Breast epithelium (tissue), 4 donors: Measurements from ENCODE around the gene CRY1. TPM values are rescaled to one million over a fixed set of nuclear protein-coding genes. Genes with fewer than 3 reads are reported as not detected.
"Not testable (repeated sequence)": the region's sequence is repeated elsewhere in the genome, so short reads cannot be mapped to it uniquely, and the experiment has no call there.

ENCODE experiments used
- DNase-seq, 2 donors: peaks; one replicate each; pipeline ENCODE4 v3.0.0-alpha.2; 2019; ENCODE audit warnings: low spot score in 2 of 2
- H3K27ac ChIP-seq, 2 donors: fragments of 200-600 bp; sonication (generic) in 1 of 2; one replicate each; pipeline ENCODE4 v1.5.1; 2016 to 2019; ENCODE audit warnings: mild to moderate bottlenecking in 1 of 2
- H3K27me3 ChIP-seq, 2 donors: fragments of 200-600 bp; sonication (generic) in 1 of 2; one replicate each; pipeline versions ENCODE4 v1.5.1 to v1.6.0; 2017 to 2019; ENCODE audit warnings: control low read depth in 1 of 2, mild to moderate bottlenecking in 1 of 2
- H3K36me3 ChIP-seq: fragments of 200-600 bp; one replicate; pipeline ENCODE4 v1.5.1; 2019
- H3K4me1 ChIP-seq, 2 donors: fragments of 200-600 bp; sonication (generic); one replicate each; pipeline ENCODE4 v1.5.1; 2016 to 2019; ENCODE audit warnings: control low read depth in 1 of 2
- H3K4me3 ChIP-seq, 3 donors: fragments of 200-600 bp; sonication (generic); 1 replicate in 2 of 3; 2 replicates in 1 of 3; pipeline ENCODE4 v1.5.1; 2016 to 2019; ENCODE audit warnings: mild to moderate bottlenecking in 3 of 3, moderate library complexity in 2 of 3
- H3K9me3 ChIP-seq, 2 donors: fragments of 200-600 bp; sonication (generic) in 1 of 2; one replicate each; pipeline ENCODE4 v1.5.1; 2016 to 2019; ENCODE audit warnings: control low read depth in 1 of 2
- CTCF ChIP-seq, 3 donors: fragments of 450-650 bp; IDR thresholded peaks; one replicate each; pipeline ENCODE4 v1.5.1; 2016 to 2017; ENCODE audit warnings: antibody characterized with exemption in 3 of 3, mild to moderate bottlenecking in 3 of 3, moderate library complexity in 3 of 3
- POLR2A ChIP-seq: fragments of 450-650 bp; IDR thresholded peaks from one replicate; pipeline ENCODE4 v1.6.1; 2016; ENCODE audit warnings: antibody characterized with exemption, mild to moderate bottlenecking, moderate library complexity
- POLR2AphosphoS5 ChIP-seq, 3 donors: sonication (generic); formaldehyde crosslinking; IDR thresholded peaks; one replicate each; pipeline ENCODE4 v1.6.1; 2017; ENCODE audit warnings: antibody characterized with exemption in 3 of 3
- intact Hi-C: fragments of 100-400 bp; cut with DNase I; formaldehyde crosslinking; loops from one replicate; pipeline ENCODE4 v1.15.1; 2023; ENCODE audit warnings: low total_unique reads
- total RNA-seq, 3 donors: library from RNA; depleted of rRNA; stranded (reverse); fragments of >200 nt; gene quantifications; one replicate each; pipeline ENCODE4 v1.1.0, GENCODE V29; 2016

CRY1 gene
- total RNA-seq, 3 donors from 2014 or later, result 24.0 to 81.5 (median 47.5) TPM

- Histone ChIP-seq H3K27ac (no peak overlapping the region), H3K4me3 (no peak overlapping the region), H3K36me3 (no peaks in the 10 kb centered on the region), H3K4me1 (no peaks in the 10 kb centered on the region), H3K9me3 (no peaks in the 10 kb centered on the region), H3K27me3 (peaks cover 0 to 7% of the 10 kb centered on the region in 2 donors)
- intact Hi-C loops, result no loop called here
- DNase-seq, result no peak
- TF ChIP-seq CTCF (IDR thresholded peaks at IDR 0.05) (no peak), POLR2A (no peak), POLR2AphosphoS5 (IDR thresholded peaks at IDR 0.05) (no peak)
Observed at GRCh38 chr12:107118624-107119023, 25.3 kb upstream of the CRY1 start.

GRCh38 chr12:107115119-107115518 lies 21.8 kb upstream of the CRY1 start:
- H3K4me1 ChIP-seq, result no peaks in the 10 kb centered on the region

GRCh38 chr12:107111314-107111713 lies 18.0 kb upstream of the CRY1 start:
- Histone ChIP-seq H3K36me3 (no peaks in the 10 kb centered on the region), H3K4me1 (no peaks in the 10 kb centered on the region), H3K4me3 (no peak overlapping the region), H3K27ac (no peak overlapping the region), H3K27me3 (no peaks in the 10 kb centered on the region), H3K9me3 (no peaks in the 10 kb centered on the region)
- no peak for TF ChIP-seq CTCF (IDR thresholded peaks at IDR 0.05)
- no peak for TF ChIP-seq POLR2A
- no peak for TF ChIP-seq POLR2AphosphoS5 (IDR thresholded peaks at IDR 0.05)
- intact Hi-C loops, result no loop called here
- no peak for DNase-seq

More at GRCh38 chr12:107115119-107115518, 21.8 kb upstream of the CRY1 start:
- no peaks in the 10 kb centered on the region for H3K9me3 ChIP-seq
- H3K4me3 ChIP-seq, result no peak overlapping the region
- no peak for DNase-seq
- TF ChIP-seq POLR2A (no peak), POLR2AphosphoS5 (IDR thresholded peaks at IDR 0.05) (no peak), CTCF (IDR thresholded peaks at IDR 0.05) (no peak)
- no peaks in the 10 kb centered on the region for H3K36me3 ChIP-seq
- intact Hi-C loops, result no loop called here
- H3K27me3 ChIP-seq, result no peaks in the 10 kb centered on the region
- no peak overlapping the region for H3K27ac ChIP-seq

- Histone ChIP-seq H3K4me3 (peak overlapping the region in 2 of 3 donors; percentile 26 to 42), H3K36me3 (no peaks in the 10 kb centered on the region), H3K4me1 (no peaks in the 10 kb centered on the region), H3K27me3 (no peaks in the 10 kb centered on the region), H3K9me3 (no peaks in the 10 kb centered on the region), H3K27ac (peak overlapping the region in 1 of 2 donors; percentile 35)
- intact Hi-C loops, result no loop called here
- TF ChIP-seq POLR2AphosphoS5 (IDR thresholded peaks at IDR 0.05) (no peak), POLR2A (no peak), CTCF (IDR thresholded peaks at IDR 0.05) (no peak)
- no peak for DNase-seq
Observed at GRCh38 chr12:107109726-107110719, 16.7 kb upstream of the CRY1 start.

- intact Hi-C loops, result no loop called here
- H3K27ac ChIP-seq, result no peak overlapping the region
- no peak for TF ChIP-seq POLR2AphosphoS5 (IDR thresholded peaks at IDR 0.05)
- no peak for TF ChIP-seq CTCF (IDR thresholded peaks at IDR 0.05)
- TF ChIP-seq POLR2A, result no peak
- H3K4me1 ChIP-seq, result no peaks in the 10 kb centered on the region
- no peak for DNase-seq
- no peaks in the 10 kb centered on the region for H3K9me3 ChIP-seq
- no peaks in the 10 kb centered on the region for H3K36me3 ChIP-seq
- H3K4me3 ChIP-seq, result no peak overlapping the region
- H3K27me3 ChIP-seq, result no peaks in the 10 kb centered on the region
Observed at GRCh38 chr12:107108995-107109508, 15.7 kb upstream of the CRY1 start.

- H3K4me3 ChIP-seq, H3K36me3 ChIP-seq, DNase-seq, H3K4me1 ChIP-seq, H3K27me3 ChIP-seq, H3K9me3 ChIP-seq, H3K27ac ChIP-seq, intact Hi-C loops: not testable (repeated sequence)
Observed at GRCh38 chr12:107108366-107108765, 15.0 kb upstream of the CRY1 start.
